ENCODE measurements around the gene ASB3.
"Not testable (repeated sequence)": the region's sequence is repeated elsewhere in the genome, so short reads cannot be mapped to it uniquely, and the experiment has no call there.

Gene ASB3

GRCh38 chr2:53785366-53785765, 1.4 kb downstream of the ASB3 start:
- DNase-seq, result no peak

- no peak for DNase-seq
Measured at GRCh38 chr2:53784436-53784835, 2.3 kb downstream of the ASB3 start.

- no peak for DNase-seq
Measured at GRCh38 chr2:53782676-53783075, 4.1 kb downstream of the ASB3 start.

GRCh38 chr2:53780056-53780455, 6.7 kb downstream of the ASB3 start:
- peak; percentile 60 for DNase-seq

GRCh38 chr2:53778536-53779162, 8.1 kb downstream of the ASB3 start:
- no peak for DNase-seq

- no peak for DNase-seq
Measured at GRCh38 chr2:53777134-53777533, 9.6 kb downstream of the ASB3 start.

GRCh38 chr2:53770264-53770663, 16.5 kb downstream of the ASB3 start:
- no peak for DNase-seq

- DNase-seq, result no peak
Measured at GRCh38 chr2:53769318-53769945, 17.3 kb downstream of the ASB3 start.

- DNase-seq, result no peak
Measured at GRCh38 chr2:53768242-53768542, 18.6 kb downstream of the ASB3 start.

- peak; percentile 78 for DNase-seq
Measured at GRCh38 chr2:53767405-53768241, 19.1 kb downstream of the ASB3 start, which contains the start of gene CHAC2. CHAC2 (plus strand) TSS chr2:53767804; CDS start chr2:53767887, 83 bp downstream.

GRCh38 chr2:53765767-53766166, 21.0 kb downstream of the ASB3 start:
- DNase-seq, result no peak

GRCh38 chr2:53757206-53757605, 29.5 kb downstream of the ASB3 start:
- not testable (repeated sequence) for DNase-seq

GRCh38 chr2:53756644-53757043, 30.1 kb downstream of the ASB3 start:
- DNase-seq, result no peak

GRCh38 chr2:53755121-53755520, 31.6 kb downstream of the ASB3 start:
- no peak for DNase-seq

- DNase-seq, result no peak
Measured at GRCh38 chr2:53753041-53753440, 33.7 kb downstream of the ASB3 start.

- no peak for DNase-seq
Measured at GRCh38 chr2:53752385-53752784, 34.4 kb downstream of the ASB3 start.

GRCh38 chr2:53751728-53752127, 35.0 kb downstream of the ASB3 start:
- DNase-seq, result no peak

- no peak for DNase-seq
Measured at GRCh38 chr2:53750041-53750768, 36.5 kb downstream of the ASB3 start.

- DNase-seq, result no peak
Measured at GRCh38 chr2:53744395-53745065, 42.2 kb downstream of the ASB3 start.

- no peak for DNase-seq
Measured at GRCh38 chr2:53740170-53740569, 46.6 kb downstream of the ASB3 start.

- DNase-seq, result no peak
Measured at GRCh38 chr2:53739032-53739431, 47.7 kb downstream of the ASB3 start.

- DNase-seq, result no peak
Measured at GRCh38 chr2:53737091-53737490, 49.7 kb downstream of the ASB3 start.

Data from NCI-H524 treated with DMSO at 0.1 percent for 48 hours (cell line).